Nephron progenitor cell (in vitro differentiated cells): ENCODE results near the gene SOX8.
"Not testable (repeated sequence)": the region's sequence is repeated elsewhere in the genome, so short reads cannot be mapped to it uniquely, and the experiment has no call there.

ENCODE experiments used
- DNase-seq: peaks from one replicate; pipeline ENCODE4 v3.0.0; 2021
- H3K27ac Mint-ChIP-seq: 2 replicates; pipeline ENCODE4 v1.8.0; 2021; ENCODE audit warnings: mild to moderate bottlenecking, moderate library complexity, mixed read lengths
- H3K27me3 Mint-ChIP-seq: 2 replicates; pipeline ENCODE4 v1.8.0; 2021; ENCODE audit warnings: mild to moderate bottlenecking, low read depth, mixed read lengths; ENCODE audit not compliant: poor library complexity
- H3K36me3 Mint-ChIP-seq: 2 replicates; pipeline ENCODE4 v1.8.0; 2021; ENCODE audit warnings: low read depth, mixed read lengths
- H3K4me1 Mint-ChIP-seq: 2 replicates; pipeline ENCODE4 v1.8.0; 2021; ENCODE audit warnings: mixed read lengths
- H3K4me3 Mint-ChIP-seq: 2 replicates; pipeline ENCODE4 v1.8.0; 2021; ENCODE audit warnings: mild to moderate bottlenecking, moderate library complexity, mixed read lengths
- H3K9me3 Mint-ChIP-seq: 2 replicates; pipeline ENCODE4 v1.8.0; 2021; ENCODE audit warnings: mild to moderate bottlenecking, moderate library complexity, mixed read lengths
- TF ChIP-seq, protein P1 (sequence below): fragments of 200-600 bp; sonication (generic); IDR thresholded peaks from 2 replicates; pipeline ENCODE4 v1.5.0; 2021; ENCODE audit warnings: antibody characterized with exemption

SOX8 gene

DNA sequence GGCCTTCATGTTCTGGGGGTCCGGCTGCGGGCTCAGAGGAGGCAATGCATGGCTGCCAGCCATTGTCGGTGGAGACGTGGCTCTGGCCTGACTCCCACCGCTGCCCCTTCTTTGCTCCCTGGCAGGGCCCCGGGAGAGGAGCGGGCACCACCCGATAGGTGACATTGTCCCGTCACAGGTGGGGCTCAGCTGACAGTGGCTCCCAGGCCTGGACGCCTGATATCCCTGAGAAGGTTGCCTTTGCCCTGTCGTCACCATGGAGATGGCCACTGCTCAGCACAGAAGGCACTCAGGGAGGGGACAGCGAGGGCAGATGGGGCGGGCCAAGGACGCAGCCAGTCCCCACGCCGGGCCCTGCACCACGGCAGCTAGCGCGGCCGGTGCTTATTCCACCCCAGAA is 42.6 kb downstream of the SOX8 start:
- Mint-ChIP-seq H3K4me1 (peaks cover 60% of the 10 kb centered on the region), H3K27ac (no peak overlapping the region), H3K4me3 (no peak overlapping the region), H3K36me3 (no peaks in the 10 kb centered on the region), H3K27me3 (peaks cover 2% of the 10 kb centered on the region), H3K9me3 (no peaks in the 10 kb centered on the region)
- TF ChIP-seq, protein P1, sequence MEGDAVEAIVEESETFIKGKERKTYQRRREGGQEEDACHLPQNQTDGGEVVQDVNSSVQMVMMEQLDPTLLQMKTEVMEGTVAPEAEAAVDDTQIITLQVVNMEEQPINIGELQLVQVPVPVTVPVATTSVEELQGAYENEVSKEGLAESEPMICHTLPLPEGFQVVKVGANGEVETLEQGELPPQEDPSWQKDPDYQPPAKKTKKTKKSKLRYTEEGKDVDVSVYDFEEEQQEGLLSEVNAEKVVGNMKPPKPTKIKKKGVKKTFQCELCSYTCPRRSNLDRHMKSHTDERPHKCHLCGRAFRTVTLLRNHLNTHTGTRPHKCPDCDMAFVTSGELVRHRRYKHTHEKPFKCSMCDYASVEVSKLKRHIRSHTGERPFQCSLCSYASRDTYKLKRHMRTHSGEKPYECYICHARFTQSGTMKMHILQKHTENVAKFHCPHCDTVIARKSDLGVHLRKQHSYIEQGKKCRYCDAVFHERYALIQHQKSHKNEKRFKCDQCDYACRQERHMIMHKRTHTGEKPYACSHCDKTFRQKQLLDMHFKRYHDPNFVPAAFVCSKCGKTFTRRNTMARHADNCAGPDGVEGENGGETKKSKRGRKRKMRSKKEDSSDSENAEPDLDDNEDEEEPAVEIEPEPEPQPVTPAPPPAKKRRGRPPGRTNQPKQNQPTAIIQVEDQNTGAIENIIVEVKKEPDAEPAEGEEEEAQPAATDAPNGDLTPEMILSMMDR, result no peak
- DNase-seq, result peak; percentile 49

DNA sequence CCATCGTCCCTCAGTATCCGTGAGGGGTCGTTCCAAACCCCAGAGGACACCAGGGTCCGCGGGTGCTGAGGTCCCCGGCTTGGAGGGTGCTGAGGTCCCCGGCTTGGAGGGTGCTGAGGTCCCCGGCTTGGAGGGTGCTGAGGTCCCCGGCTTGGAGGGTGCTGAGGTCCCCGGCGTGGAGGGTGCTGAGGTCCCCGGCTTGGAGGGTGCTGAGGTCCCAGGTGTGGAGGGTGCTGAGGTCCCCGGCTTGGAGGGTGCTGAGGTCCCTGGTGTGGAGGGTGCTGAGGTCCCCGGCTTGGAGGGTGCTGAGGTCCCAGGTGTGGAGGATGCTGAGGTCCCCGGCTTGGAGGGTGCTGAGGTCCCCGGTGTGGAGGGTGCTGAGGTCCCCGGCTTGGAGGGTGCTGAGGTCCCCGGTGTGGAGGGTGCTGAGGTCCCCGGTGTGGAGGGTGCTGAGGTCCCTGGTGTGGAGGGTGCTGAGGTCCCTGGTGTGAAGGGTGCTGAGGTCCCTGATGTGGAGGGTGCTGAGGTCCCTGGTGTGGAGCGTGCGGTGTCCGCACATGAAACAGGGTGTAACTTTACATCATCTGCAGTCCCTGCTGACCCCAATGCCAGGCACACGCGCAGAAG is 43.7 kb downstream of the SOX8 start:
- not testable (repeated sequence) for H3K4me3 Mint-ChIP-seq, H3K27ac Mint-ChIP-seq, DNase-seq, H3K9me3 Mint-ChIP-seq, H3K27me3 Mint-ChIP-seq, H3K36me3 Mint-ChIP-seq
- peaks cover 61% of the 10 kb centered on the region for H3K4me1 Mint-ChIP-seq

DNA sequence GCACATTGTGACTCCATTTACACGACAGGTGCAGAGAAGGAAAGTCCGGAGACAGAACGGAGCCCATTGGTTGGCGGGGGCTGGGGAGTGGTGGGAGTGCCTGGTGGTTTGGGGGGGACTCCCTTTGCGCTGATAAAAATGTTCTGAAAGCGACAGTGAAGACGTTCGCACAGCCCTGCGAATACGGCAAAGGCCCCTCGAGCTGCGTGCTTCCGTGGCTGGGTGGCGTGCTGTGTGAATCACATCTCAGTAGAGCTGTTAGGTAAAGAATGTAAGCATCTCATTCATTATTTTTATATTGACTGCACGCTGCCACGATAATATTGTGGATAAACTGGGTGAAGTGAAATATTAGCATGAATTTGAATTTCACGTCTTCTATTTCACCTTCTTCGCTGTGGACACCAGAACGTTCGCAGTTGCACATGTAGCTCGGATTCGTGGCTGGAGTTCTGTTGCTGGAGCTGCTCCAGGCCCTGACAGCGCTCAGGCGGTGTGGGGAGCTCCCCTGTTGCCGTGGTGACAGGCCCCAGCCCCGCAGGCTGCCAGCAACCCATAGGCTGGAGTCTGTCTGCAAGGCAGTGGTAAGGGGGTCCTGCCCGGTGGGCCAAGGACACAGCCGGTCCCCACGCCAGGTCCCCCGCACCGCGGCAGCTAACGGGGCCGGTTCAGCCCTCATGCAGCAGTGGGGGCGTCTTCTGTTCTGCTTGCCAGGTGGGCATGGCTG is 44.6 kb downstream of the SOX8 start:
- peaks cover 2% of the 10 kb centered on the region for H3K27me3 Mint-ChIP-seq
- TF ChIP-seq, protein P1, result no peak
- no peak overlapping the region for H3K4me3 Mint-ChIP-seq
- H3K36me3 Mint-ChIP-seq, result no peaks in the 10 kb centered on the region
- peaks cover 55% of the 10 kb centered on the region for H3K4me1 Mint-ChIP-seq
- no peaks in the 10 kb centered on the region for H3K9me3 Mint-ChIP-seq
- DNase-seq, result peak; percentile 60
- no peak overlapping the region for H3K27ac Mint-ChIP-seq

DNA sequence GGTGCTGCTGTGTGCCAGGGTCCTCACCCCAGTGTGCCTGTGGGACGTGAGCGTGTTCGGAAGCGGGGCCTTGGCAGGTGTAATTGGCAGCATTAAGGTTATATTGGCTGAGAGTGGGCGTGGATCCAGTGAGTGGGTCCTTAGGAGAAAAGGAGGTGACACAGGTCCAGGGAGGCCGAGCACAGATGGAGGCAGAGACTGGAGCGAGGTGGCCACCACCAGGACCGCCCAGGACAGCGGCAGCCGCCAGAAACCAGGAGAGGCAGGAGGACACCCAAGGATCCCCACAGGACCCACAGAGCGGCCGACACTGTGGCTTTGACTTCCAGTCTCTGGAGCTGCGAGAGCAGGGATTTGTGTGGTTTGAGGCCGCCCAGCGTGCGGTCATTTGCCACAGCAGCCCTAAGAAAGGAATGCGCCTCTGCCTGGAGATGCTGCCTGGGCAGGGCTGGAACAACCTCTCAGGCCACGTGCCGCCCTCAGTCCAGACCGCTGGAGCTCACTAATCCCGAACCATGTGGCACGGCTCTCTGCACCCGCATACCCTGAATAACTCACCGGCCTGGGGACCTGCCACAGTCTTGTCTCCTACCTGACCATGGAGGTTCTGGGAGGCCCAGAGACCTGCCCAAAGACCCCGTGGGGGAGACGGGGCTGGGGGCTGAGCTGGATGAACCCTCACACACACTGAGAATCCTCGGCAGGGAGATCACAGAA is 45.4 kb downstream of the SOX8 start:
- Mint-ChIP-seq H3K27me3 (peaks cover 2% of the 10 kb centered on the region), H3K27ac (no peak overlapping the region), H3K9me3 (no peaks in the 10 kb centered on the region), H3K4me1 (peaks cover 51% of the 10 kb centered on the region), H3K4me3 (no peak overlapping the region), H3K36me3 (no peaks in the 10 kb centered on the region)
- DNase-seq, result no peak
- TF ChIP-seq, protein P1, result no peak

DNA sequence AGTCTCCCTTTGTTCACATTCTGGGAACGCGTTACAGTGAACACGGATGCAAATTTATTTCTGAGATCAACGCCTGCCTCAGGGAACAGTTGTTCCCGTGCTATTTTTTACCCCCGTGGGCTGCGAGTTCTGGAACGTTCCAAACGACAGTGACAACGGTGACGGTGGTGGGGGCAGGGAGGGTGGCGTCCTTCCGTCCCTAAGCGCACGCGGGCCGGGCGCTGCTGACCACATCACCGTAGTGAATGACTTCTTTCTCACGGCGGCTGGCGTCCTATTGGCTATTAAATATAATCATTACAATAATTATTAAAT is 45.9 kb downstream of the SOX8 start:
- TF ChIP-seq, protein P1, result no peak
- H3K4me1 Mint-ChIP-seq, result peaks cover 47% of the 10 kb centered on the region
- H3K4me3 Mint-ChIP-seq, result no peak overlapping the region

DNA sequence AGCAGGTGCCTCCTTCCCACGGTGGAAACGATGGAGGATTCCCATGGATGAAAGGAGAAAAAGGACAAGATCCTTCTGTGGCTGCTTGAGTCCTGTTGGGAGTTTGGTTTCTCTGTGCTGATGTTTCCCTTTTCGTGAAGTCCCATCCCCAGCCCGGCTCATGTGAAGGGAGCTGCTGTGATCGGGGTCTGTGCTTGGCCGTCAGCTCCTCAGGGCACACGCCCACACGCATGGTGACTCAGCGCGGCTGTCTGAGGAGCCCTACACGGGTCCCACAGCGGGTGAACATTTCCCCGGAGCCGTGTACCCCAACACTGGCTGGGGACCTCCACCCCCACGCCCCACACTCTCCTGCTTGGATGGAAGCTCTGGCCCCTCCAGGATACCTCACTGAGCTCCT is 46.5 kb downstream of the SOX8 start:
- no peaks in the 10 kb centered on the region for H3K9me3 Mint-ChIP-seq
- no peak overlapping the region for H3K27ac Mint-ChIP-seq
- DNase-seq, result no peak
- peaks cover 47% of the 10 kb centered on the region for H3K4me1 Mint-ChIP-seq
- peaks cover 2% of the 10 kb centered on the region for H3K27me3 Mint-ChIP-seq
- no peaks in the 10 kb centered on the region for H3K36me3 Mint-ChIP-seq
- no peak overlapping the region for H3K4me3 Mint-ChIP-seq
- TF ChIP-seq, protein P1, result no peak

More for the DNA sequence above, 45.9 kb downstream of the SOX8 start:
- Mint-ChIP-seq H3K36me3 (no peaks in the 10 kb centered on the region), H3K9me3 (no peaks in the 10 kb centered on the region), H3K27ac (no peak overlapping the region), H3K27me3 (peaks cover 2% of the 10 kb centered on the region)
- DNase-seq, result no peak
